ENCODE data around the gene KIAA1958. TPM values are rescaled to one million over a fixed set of nuclear protein-coding genes. Genes with fewer than 3 reads are reported as not detected.

KIAA1958 gene
- total RNA-seq, 1 experiment from 2014 or later: 18.5 TPM

DNA sequence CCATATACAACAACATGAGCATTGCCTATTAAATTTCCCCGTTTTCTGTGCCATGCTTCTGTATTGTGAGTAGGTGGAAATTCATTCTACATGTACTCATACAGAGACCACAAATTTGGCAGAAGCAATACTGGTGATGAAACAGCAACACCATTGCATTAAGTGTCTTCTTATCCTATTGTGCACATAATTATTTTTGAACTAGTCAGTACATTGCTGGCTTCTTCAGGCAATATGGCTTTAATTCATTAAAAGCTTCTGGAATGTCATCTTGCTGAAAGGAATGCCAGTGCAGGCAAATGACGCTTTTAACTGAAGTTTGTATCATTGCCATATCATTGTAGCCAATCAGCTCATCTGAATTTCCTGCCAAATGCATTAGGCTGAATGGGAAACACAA is 82.6 kb downstream of the KIAA1958 start:
- H3K9me2 ChIP-seq (ENCODE audit: insufficient read depth): no peaks in the 10 kb centered on the region
- no peak overlapping the region for H3K4me3 ChIP-seq (replicated peaks in 1 of 2; ENCODE audit: low read depth in 1 of 2, low read length in 2 of 2)
- H3K79me2 ChIP-seq (ENCODE audit: insufficient read depth, low read length): peaks cover 3% of the 10 kb centered on the region
- no peaks in the 10 kb centered on the region for H4K20me1 ChIP-seq (ENCODE audit: insufficient read depth)
- H3K4me2 ChIP-seq (ENCODE audit: low read length): no peak overlapping the region
- no peak overlapping the region for H3K27ac ChIP-seq (ENCODE audit: low read depth, low read length)
- no peaks in the 10 kb centered on the region for H3K4me1 ChIP-seq (ENCODE audit: control insufficient read depth in 1 of 2, insufficient read depth in 2 of 2, low read length in 2 of 2)
- H2AFZ ChIP-seq (ENCODE audit: low read depth, low read length, poor library complexity, severe bottlenecking): no peak overlapping the region
- TF ChIP-seq ZNF274 (IDR thresholded peaks at IDR 0.05; ENCODE audit: low read depth, low read length) (no peak), POLR2A (IDR thresholded peaks at IDR 0.05; ENCODE audit: borderline replicate concordance, extremely low read depth, insufficient read depth, insufficient read length) (no peak)
- ChIA-PET POLR2A (no interaction called here), RAD21 (ENCODE audit: low non-redundant PET in 1 of 2, low total read pairs in 2 of 2, uncharacterized antibody in 2 of 2, unreplicated experiment in 2 of 2) (interaction anchor here in 1 of 2 experiments (0.7 kb wide), 1 partner anchor 251 kb away, joined by 4 read pairs; no protein-coding TSS in a partner anchor), CTCF (interaction anchor here (0.6 kb wide), 1 partner anchor 83 kb away, joined by 5 read pairs; no protein-coding TSS in a partner anchor)
- H3K36me3 ChIP-seq (ENCODE audit: control insufficient read depth in 1 of 2, insufficient read depth in 2 of 2, low read length in 2 of 2): no peaks in the 10 kb centered on the region
- no peaks in the 10 kb centered on the region for H3K27me3 ChIP-seq (ENCODE audit: insufficient read depth, low read length)
- DNase-seq (ENCODE audit: low read depth, low spot score): no peak
- H3K9ac ChIP-seq (ENCODE audit: low read length): no peak overlapping the region
- no TSS peak for BruUV-seq (replicated peaks)
- ATAC-seq: no peak
- intact Hi-C loops (cut with micrococcal nuclease): no loop called here
- H3K9me3 ChIP-seq (ENCODE audit: control insufficient read depth in 1 of 2, insufficient read depth in 1 of 2, low read depth in 1 of 2, low read length in 2 of 2): no peaks in the 10 kb centered on the region

DNA sequence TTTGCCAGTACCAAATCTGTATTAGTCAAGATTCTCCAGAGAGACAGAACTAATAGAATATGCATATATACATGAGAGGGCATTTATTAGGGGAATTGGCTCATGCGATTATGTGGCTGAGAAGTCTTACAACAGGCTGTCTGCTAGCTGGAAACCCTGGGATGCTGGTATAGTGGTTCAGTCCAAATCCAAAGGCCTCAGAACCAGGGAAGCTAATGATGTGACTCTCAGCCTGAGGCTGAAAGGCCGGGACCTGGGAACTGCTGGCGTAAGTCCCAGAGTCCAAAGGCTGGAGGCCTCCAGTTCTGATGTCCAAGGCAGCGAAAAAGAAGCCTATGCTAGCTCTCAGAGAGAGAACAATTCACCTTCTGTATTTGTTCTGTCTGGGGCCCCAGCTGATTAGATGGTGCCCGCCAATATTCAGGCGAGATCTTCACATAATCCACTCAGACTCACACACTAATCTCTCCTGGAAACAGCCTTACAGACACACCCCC is 84.1 kb downstream of the KIAA1958 start:
- Histone ChIP-seq H3K9ac (ENCODE audit: low read length) (no peak overlapping the region), H3K27me3 (ENCODE audit: insufficient read depth, low read length) (no peaks in the 10 kb centered on the region), H3K79me2 (ENCODE audit: insufficient read depth, low read length) (0 out of 2 replicates have a peak, but pooled peaks cover 3% of the 10 kb centered on the region), H2AFZ (ENCODE audit: low read depth, low read length, poor library complexity, severe bottlenecking) (no peak overlapping the region), H4K20me1 (ENCODE audit: insufficient read depth) (no peaks in the 10 kb centered on the region), H3K4me2 (ENCODE audit: low read length) (no peak overlapping the region), H3K4me1 (ENCODE audit: control insufficient read depth in 1 of 2, insufficient read depth in 2 of 2, low read length in 2 of 2) (no peaks in the 10 kb centered on the region), H3K4me3 (replicated peaks in 1 of 2; ENCODE audit: low read depth in 1 of 2, low read length in 2 of 2) (no peak overlapping the region), H3K36me3 (ENCODE audit: control insufficient read depth in 1 of 2, insufficient read depth in 2 of 2, low read length in 2 of 2) (no peaks in the 10 kb centered on the region), H3K9me2 (ENCODE audit: insufficient read depth) (no peaks in the 10 kb centered on the region), H3K9me3 (ENCODE audit: control insufficient read depth in 1 of 2, insufficient read depth in 1 of 2, low read depth in 1 of 2, low read length in 2 of 2) (no peaks in the 10 kb centered on the region), H3K27ac (ENCODE audit: low read depth, low read length) (no peak overlapping the region)
- ChIA-PET RAD21 (ENCODE audit: low non-redundant PET in 1 of 2, low total read pairs in 2 of 2, uncharacterized antibody in 2 of 2, unreplicated experiment in 2 of 2) (no interaction called here), CTCF (no interaction called here), POLR2A (no interaction called here)
- intact Hi-C loops (cut with micrococcal nuclease): no loop called here
- DNase-seq (ENCODE audit: low read depth, low spot score) (no peak), ATAC-seq (no peak)
- TF ChIP-seq, protein P1, sequence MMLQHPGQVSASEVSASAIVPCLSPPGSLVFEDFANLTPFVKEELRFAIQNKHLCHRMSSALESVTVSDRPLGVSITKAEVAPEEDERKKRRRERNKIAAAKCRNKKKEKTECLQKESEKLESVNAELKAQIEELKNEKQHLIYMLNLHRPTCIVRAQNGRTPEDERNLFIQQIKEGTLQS (IDR thresholded peaks at IDR 0.05): no peak
- no TSS peak for BruUV-seq (replicated peaks)

Measured in HCT116 (cell line).